ENCODE data around the gene SNCB. TPM values are rescaled to one million over a fixed set of nuclear protein-coding genes. Genes with fewer than 3 reads are reported as not detected.

The SNCB gene
- total RNA-seq, 1 experiment from 2014 or later, result 6.8 TPM

DNA sequence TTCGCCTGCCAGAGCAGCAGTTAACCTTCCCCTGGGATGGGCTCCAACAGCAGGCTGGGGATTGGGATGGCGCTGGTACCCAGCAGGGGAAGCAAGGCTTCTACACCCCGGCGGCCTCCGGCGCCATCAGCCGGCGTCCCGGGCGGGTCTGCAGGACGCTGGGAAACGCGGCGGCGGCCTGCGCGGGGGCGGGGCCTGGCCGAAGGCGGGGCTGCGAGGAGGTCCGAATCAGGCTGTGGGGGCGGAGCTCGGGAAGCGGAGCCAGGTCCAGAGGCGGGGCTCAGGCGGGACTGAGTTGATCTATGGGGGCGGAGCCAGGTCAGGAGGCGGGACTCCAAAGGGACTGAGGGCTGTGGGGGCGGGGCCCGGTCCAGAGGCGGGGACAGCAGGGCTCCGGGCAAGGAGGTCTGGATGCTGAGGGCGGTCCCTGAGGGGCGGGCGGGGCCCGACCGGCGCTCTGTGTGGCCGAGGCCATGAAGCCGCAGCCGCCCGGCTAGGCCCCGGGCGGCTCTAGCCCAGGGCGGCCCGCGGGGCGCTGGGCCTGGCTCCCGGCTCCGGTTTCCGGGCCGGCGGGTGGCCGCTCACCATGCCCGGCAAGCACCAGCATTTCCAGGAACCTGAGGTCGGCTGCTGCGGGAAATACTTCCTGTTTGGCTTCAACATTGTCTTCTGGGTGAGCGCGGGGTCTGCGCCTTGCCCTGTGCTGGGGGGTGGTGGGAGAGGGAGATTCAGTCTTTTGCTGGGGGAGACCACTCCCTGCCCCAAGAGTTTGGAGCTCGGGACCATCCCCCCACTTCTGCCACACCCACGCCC is 16.9 kb upstream of the SNCB start, which contains the start of gene TSPAN17 (continued):
- TF ChIP-seq, protein P1, sequence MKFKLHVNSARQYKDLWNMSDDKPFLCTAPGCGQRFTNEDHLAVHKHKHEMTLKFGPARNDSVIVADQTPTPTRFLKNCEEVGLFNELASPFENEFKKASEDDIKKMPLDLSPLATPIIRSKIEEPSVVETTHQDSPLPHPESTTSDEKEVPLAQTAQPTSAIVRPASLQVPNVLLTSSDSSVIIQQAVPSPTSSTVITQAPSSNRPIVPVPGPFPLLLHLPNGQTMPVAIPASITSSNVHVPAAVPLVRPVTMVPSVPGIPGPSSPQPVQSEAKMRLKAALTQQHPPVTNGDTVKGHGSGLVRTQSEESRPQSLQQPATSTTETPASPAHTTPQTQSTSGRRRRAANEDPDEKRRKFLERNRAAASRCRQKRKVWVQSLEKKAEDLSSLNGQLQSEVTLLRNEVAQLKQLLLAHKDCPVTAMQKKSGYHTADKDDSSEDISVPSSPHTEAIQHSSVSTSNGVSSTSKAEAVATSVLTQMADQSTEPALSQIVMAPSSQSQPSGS (CRISPR knock-in tag; IDR thresholded peaks at IDR 0.05; ENCODE audit: borderline replicate concordance, low read depth), result no peak
- TF ChIP-seq NFYB (CRISPR knock-in tag; conservative IDR thresholded peaks at IDR 0.05; ENCODE audit: low read depth) (no peak), USF2 (CRISPR knock-in tag; IDR thresholded peaks at IDR 0.05) (no peak), SMAD4 (CRISPR knock-in tag; IDR thresholded peaks at IDR 0.05) (no peak), SMAD3 (CRISPR knock-in tag; IDR thresholded peaks at IDR 0.05; ENCODE audit: borderline replicate concordance) (no peak), E2F4 (CRISPR knock-in tag; IDR thresholded peaks at IDR 0.05; ENCODE audit: borderline replicate concordance, low read depth) (no peak), GABPB1 (CRISPR knock-in tag; IDR thresholded peaks at IDR 0.05) (no peak), FOXJ3 (CRISPR knock-in tag; IDR thresholded peaks at IDR 0.05; ENCODE audit: borderline replicate concordance) (no peak), ZNF423 (CRISPR knock-in tag; IDR thresholded peaks at IDR 0.05) (no peak), TP53 (CRISPR knock-in tag; IDR thresholded peaks at IDR 0.05) (no peak), IRF2 (CRISPR knock-in tag; IDR thresholded peaks at IDR 0.05; ENCODE audit: borderline replicate concordance, low read depth) (no peak), MLX (CRISPR knock-in tag; IDR thresholded peaks at IDR 0.05) (no peak), TEAD4 (CRISPR knock-in tag; IDR thresholded peaks at IDR 0.05) (no peak), CREB1 (CRISPR knock-in tag; IDR thresholded peaks at IDR 0.05) (no peak), ZNF219 (CRISPR knock-in tag; IDR thresholded peaks at IDR 0.05; ENCODE audit: borderline replicate concordance) (no peak)
- TF ChIP-seq, protein P2, sequence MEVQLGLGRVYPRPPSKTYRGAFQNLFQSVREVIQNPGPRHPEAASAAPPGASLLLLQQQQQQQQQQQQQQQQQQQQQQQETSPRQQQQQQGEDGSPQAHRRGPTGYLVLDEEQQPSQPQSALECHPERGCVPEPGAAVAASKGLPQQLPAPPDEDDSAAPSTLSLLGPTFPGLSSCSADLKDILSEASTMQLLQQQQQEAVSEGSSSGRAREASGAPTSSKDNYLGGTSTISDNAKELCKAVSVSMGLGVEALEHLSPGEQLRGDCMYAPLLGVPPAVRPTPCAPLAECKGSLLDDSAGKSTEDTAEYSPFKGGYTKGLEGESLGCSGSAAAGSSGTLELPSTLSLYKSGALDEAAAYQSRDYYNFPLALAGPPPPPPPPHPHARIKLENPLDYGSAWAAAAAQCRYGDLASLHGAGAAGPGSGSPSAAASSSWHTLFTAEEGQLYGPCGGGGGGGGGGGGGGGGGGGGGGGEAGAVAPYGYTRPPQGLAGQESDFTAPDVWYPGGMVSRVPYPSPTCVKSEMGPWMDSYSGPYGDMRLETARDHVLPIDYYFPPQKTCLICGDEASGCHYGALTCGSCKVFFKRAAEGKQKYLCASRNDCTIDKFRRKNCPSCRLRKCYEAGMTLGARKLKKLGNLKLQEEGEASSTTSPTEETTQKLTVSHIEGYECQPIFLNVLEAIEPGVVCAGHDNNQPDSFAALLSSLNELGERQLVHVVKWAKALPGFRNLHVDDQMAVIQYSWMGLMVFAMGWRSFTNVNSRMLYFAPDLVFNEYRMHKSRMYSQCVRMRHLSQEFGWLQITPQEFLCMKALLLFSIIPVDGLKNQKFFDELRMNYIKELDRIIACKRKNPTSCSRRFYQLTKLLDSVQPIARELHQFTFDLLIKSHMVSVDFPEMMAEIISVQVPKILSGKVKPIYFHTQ (CRISPR knock-in tag; IDR thresholded peaks at IDR 0.05), result no peak
- TF ChIP-seq, protein P3, sequence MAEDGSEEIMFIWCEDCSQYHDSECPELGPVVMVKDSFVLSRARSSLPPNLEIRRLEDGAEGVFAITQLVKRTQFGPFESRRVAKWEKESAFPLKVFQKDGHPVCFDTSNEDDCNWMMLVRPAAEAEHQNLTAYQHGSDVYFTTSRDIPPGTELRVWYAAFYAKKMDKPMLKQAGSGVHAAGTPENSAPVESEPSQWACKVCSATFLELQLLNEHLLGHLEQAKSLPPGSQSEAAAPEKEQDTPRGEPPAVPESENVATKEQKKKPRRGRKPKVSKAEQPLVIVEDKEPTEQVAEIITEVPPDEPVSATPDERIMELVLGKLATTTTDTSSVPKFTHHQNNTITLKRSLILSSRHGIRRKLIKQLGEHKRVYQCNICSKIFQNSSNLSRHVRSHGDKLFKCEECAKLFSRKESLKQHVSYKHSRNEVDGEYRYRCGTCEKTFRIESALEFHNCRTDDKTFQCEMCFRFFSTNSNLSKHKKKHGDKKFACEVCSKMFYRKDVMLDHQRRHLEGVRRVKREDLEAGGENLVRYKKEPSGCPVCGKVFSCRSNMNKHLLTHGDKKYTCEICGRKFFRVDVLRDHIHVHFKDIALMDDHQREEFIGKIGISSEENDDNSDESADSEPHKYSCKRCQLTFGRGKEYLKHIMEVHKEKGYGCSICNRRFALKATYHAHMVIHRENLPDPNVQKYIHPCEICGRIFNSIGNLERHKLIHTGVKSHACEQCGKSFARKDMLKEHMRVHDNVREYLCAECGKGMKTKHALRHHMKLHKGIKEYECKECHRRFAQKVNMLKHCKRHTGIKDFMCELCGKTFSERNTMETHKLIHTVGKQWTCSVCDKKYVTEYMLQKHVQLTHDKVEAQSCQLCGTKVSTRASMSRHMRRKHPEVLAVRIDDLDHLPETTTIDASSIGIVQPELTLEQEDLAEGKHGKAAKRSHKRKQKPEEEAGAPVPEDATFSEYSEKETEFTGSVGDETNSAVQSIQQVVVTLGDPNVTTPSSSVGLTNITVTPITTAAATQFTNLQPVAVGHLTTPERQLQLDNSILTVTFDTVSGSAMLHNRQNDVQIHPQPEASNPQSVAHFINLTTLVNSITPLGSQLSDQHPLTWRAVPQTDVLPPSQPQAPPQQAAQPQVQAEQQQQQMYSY (CRISPR knock-in tag; IDR thresholded peaks at IDR 0.05), result no peak
- TF ChIP-seq, protein P4, sequence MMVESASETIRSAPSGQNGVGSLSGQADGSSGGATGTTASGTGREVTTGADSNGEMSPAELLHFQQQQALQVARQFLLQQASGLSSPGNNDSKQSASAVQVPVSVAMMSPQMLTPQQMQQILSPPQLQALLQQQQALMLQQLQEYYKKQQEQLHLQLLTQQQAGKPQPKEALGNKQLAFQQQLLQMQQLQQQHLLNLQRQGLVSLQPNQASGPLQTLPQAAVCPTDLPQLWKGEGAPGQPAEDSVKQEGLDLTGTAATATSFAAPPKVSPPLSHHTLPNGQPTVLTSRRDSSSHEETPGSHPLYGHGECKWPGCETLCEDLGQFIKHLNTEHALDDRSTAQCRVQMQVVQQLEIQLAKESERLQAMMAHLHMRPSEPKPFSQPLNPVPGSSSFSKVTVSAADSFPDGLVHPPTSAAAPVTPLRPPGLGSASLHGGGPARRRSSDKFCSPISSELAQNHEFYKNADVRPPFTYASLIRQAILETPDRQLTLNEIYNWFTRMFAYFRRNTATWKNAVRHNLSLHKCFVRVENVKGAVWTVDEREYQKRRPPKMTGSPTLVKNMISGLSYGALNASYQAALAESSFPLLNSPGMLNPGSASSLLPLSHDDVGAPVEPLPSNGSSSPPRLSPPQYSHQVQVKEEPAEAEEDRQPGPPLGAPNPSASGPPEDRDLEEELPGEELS (CRISPR knock-in tag; IDR thresholded peaks at IDR 0.05), result peak; percentile 40; the same call in 1 of the 2 replicates
- TF ChIP-seq, protein P5, sequence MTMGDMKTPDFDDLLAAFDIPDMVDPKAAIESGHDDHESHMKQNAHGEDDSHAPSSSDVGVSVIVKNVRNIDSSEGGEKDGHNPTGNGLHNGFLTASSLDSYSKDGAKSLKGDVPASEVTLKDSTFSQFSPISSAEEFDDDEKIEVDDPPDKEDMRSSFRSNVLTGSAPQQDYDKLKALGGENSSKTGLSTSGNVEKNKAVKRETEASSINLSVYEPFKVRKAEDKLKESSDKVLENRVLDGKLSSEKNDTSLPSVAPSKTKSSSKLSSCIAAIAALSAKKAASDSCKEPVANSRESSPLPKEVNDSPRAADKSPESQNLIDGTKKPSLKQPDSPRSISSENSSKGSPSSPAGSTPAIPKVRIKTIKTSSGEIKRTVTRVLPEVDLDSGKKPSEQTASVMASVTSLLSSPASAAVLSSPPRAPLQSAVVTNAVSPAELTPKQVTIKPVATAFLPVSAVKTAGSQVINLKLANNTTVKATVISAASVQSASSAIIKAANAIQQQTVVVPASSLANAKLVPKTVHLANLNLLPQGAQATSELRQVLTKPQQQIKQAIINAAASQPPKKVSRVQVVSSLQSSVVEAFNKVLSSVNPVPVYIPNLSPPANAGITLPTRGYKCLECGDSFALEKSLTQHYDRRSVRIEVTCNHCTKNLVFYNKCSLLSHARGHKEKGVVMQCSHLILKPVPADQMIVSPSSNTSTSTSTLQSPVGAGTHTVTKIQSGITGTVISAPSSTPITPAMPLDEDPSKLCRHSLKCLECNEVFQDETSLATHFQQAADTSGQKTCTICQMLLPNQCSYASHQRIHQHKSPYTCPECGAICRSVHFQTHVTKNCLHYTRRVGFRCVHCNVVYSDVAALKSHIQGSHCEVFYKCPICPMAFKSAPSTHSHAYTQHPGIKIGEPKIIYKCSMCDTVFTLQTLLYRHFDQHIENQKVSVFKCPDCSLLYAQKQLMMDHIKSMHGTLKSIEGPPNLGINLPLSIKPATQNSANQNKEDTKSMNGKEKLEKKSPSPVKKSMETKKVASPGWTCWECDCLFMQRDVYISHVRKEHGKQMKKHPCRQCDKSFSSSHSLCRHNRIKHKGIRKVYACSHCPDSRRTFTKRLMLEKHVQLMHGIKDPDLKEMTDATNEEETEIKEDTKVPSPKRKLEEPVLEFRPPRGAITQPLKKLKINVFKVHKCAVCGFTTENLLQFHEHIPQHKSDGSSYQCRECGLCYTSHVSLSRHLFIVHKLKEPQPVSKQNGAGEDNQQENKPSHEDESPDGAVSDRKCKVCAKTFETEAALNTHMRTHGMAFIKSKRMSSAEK (CRISPR knock-in tag; IDR thresholded peaks at IDR 0.05; ENCODE audit: borderline replicate concordance), result no peak
